CD4-positive, alpha-beta T cell treated with Interleukin-17A for 1 hour (primary cell): ENCODE results near the gene NCOR2.

Experiments used
- DNase-seq: peaks from one replicate; pipeline ENCODE4 v3.0.0-alpha.2; 2020

NCOR2 gene

GRCh38 chr12:124524231-124524925 is 43.0 kb downstream of the NCOR2 start:
- no peak for DNase-seq

- DNase-seq, result no peak
Measured at GRCh38 chr12:124523071-124523470, 44.3 kb downstream of the NCOR2 start.

GRCh38 chr12:124520907-124521306 is 46.5 kb downstream of the NCOR2 start:
- DNase-seq, result no peak

- no peak for DNase-seq
Measured at GRCh38 chr12:124520265-124520701, 47.1 kb downstream of the NCOR2 start.

GRCh38 chr12:124519746-124520145 is 47.7 kb downstream of the NCOR2 start:
- DNase-seq, result no peak

- DNase-seq, result no peak
Measured at GRCh38 chr12:124518051-124518932, 49.1 kb downstream of the NCOR2 start.
